NCI-H524 treated with DMSO at 0.1 percent for 48 hours (cell line): Measurements from ENCODE around the gene PSMD12.
A peak's percentile ranks its signal among the peaks of the same experiment; 100 is the strongest.
"Not testable (repeated sequence)": the region's sequence is repeated elsewhere in the genome, so short reads cannot be mapped to it uniquely, and the experiment has no call there.

Experiments used
- DNase-seq: peaks from one replicate; lab custom pipeline; 2025; lab: John Stamatoyannopoulos, UW

Gene PSMD12

GRCh38 chr17:67358612-67359011 is 7.8 kb downstream of the PSMD12 start:
- no peak for DNase-seq

- no peak for DNase-seq
Measured at GRCh38 chr17:67353929-67354574, 12.3 kb downstream of the PSMD12 start.

GRCh38 chr17:67353161-67353560 is 13.2 kb downstream of the PSMD12 start:
- DNase-seq, result no peak

- DNase-seq, result no peak
Measured at GRCh38 chr17:67349420-67349819, 17.0 kb downstream of the PSMD12 start.

- no peak for DNase-seq
Measured at GRCh38 chr17:67347826-67348225, 18.6 kb downstream of the PSMD12 start.

- DNase-seq, result no peak
Measured at GRCh38 chr17:67343237-67343636, 23.1 kb downstream of the PSMD12 start.

- DNase-seq, result not testable (repeated sequence)
Measured at GRCh38 chr17:67338353-67338752, 28.0 kb downstream of the PSMD12 start.

GRCh38 chr17:67336859-67337258 is 29.5 kb downstream of the PSMD12 start:
- no peak for DNase-seq

- no peak for DNase-seq
Measured at GRCh38 chr17:67335245-67335835, 31.0 kb downstream of the PSMD12 start.

GRCh38 chr17:67332162-67332508 is 34.2 kb downstream of the PSMD12 start:
- not testable (repeated sequence) for DNase-seq

- not testable (repeated sequence) for DNase-seq
Measured at GRCh38 chr17:67331381-67332161, 34.8 kb downstream of the PSMD12 start.

- DNase-seq, result peak; percentile 93
Measured at GRCh38 chr17:67328026-67328425, 38.4 kb downstream of the PSMD12 start.

- DNase-seq, result peak; percentile 94
Measured at GRCh38 chr17:67326959-67327745, 39.2 kb downstream of the PSMD12 start.

- DNase-seq, result no peak
Measured at GRCh38 chr17:67326440-67326839, 39.9 kb downstream of the PSMD12 start.

GRCh38 chr17:67324330-67324729 is 42.0 kb downstream of the PSMD12 start:
- DNase-seq, result no peak

GRCh38 chr17:67323445-67323844 is 42.9 kb downstream of the PSMD12 start:
- no peak for DNase-seq

GRCh38 chr17:67322042-67322787 is 44.2 kb downstream of the PSMD12 start:
- DNase-seq, result peak; percentile 67

GRCh38 chr17:67321486-67321885 is 44.9 kb downstream of the PSMD12 start:
- not testable (repeated sequence) for DNase-seq

- no peak for DNase-seq
Measured at GRCh38 chr17:67316781-67317180, 49.6 kb downstream of the PSMD12 start.

GRCh38 chr17:67315865-67316264 is 50.5 kb downstream of the PSMD12 start:
- no peak for DNase-seq

- no peak for DNase-seq
Measured at GRCh38 chr17:67312265-67312664, 54.1 kb downstream of the PSMD12 start.

GRCh38 chr17:67311575-67311974 is 54.8 kb downstream of the PSMD12 start:
- DNase-seq, result no peak
